HL-60/S4 treated with retinoic acid at 250 ng/mL for 4 days and 3 days (cell line): ENCODE measurements around the gene DEPDC4.
"Not testable (repeated sequence)": the region's sequence is repeated elsewhere in the genome, so short reads cannot be mapped to it uniquely, and the experiment has no call there.

Experiments used
- in situ Hi-C: fragments of 300-500 bp; cut with MboI; formaldehyde crosslinking; loops from 2 replicates; pipeline ENCODE4 v1.7.0; 2022; ENCODE audit warnings: low sequenced_read_pairs

The DEPDC4 gene

GRCh38 chr12:100265107-100265506 is 1.8 kb downstream of the DEPDC4 start:
- in situ Hi-C loops = not testable (repeated sequence)

GRCh38 chr12:100263131-100263530 is 3.7 kb downstream of the DEPDC4 start:
- in situ Hi-C loops = no loop called here

- in situ Hi-C loops = no loop called here
These were observed 8.8 kb downstream of the DEPDC4 start for GRCh38 chr12:100258127-100258526.

- in situ Hi-C loops = no loop called here
These were observed 12.0 kb downstream of the DEPDC4 start for GRCh38 chr12:100254876-100255275.

- in situ Hi-C loops = no loop called here
These were observed 13.4 kb downstream of the DEPDC4 start for GRCh38 chr12:100253437-100253836.

GRCh38 chr12:100251917-100252316 is 15.0 kb downstream of the DEPDC4 start:
- in situ Hi-C loops = no loop called here

GRCh38 chr12:100249941-100250340 is 16.9 kb downstream of the DEPDC4 start:
- in situ Hi-C loops = loop anchor here (25.0 kb wide), 1 partner anchor 312 kb away; the partner anchor contains the start of gene GAS2L3

GRCh38 chr12:100248886-100249285 is 18.0 kb downstream of the DEPDC4 start:
- in situ Hi-C loops = loop anchor here (25.0 kb wide), 1 partner anchor 313 kb away; the partner anchor contains the start of gene GAS2L3

- in situ Hi-C loops = loop anchor here (25.0 kb wide), 1 partner anchor 315 kb away; the partner anchor contains the start of gene GAS2L3
These were observed 19.1 kb downstream of the DEPDC4 start for GRCh38 chr12:100247765-100248164.

GRCh38 chr12:100243137-100243536 is 23.7 kb downstream of the DEPDC4 start:
- in situ Hi-C loops = loop anchor here (25.0 kb wide), 1 partner anchor 319 kb away; the partner anchor contains the start of gene GAS2L3

GRCh38 chr12:100239589-100239988 is 27.3 kb downstream of the DEPDC4 start:
- in situ Hi-C loops = loop anchor here (25.0 kb wide), 1 partner anchor 323 kb away; the partner anchor contains the start of gene GAS2L3

- in situ Hi-C loops = loop anchor here (25.0 kb wide), 1 partner anchor 324 kb away; the partner anchor contains the start of gene GAS2L3
These were observed 28.1 kb downstream of the DEPDC4 start for GRCh38 chr12:100238801-100239200.

GRCh38 chr12:100234591-100235304 is 32.1 kb downstream of the DEPDC4 start:
- in situ Hi-C loops = loop anchor here (25.0 kb wide), 1 partner anchor 328 kb away; the partner anchor contains the start of gene GAS2L3

- in situ Hi-C loops = loop anchor here (25.0 kb wide), 1 partner anchor 328 kb away; the partner anchor contains the start of gene GAS2L3
These were observed 32.7 kb downstream of the DEPDC4 start for GRCh38 chr12:100234166-100234565.

- in situ Hi-C loops = loop anchor here (25.0 kb wide), 1 partner anchor 330 kb away; the partner anchor contains the start of gene GAS2L3
These were observed 35.0 kb downstream of the DEPDC4 start for GRCh38 chr12:100231873-100232272.

GRCh38 chr12:100229876-100230275 is 37.0 kb downstream of the DEPDC4 start:
- in situ Hi-C loops = loop anchor here (25.0 kb wide), 1 partner anchor 332 kb away; the partner anchor contains the start of gene GAS2L3

GRCh38 chr12:100229036-100229635 is 37.7 kb downstream of the DEPDC4 start:
- in situ Hi-C loops = loop anchor here (25.0 kb wide), 1 partner anchor 333 kb away; the partner anchor contains the start of gene GAS2L3

- in situ Hi-C loops = loop anchor here (25.0 kb wide), 1 partner anchor 337 kb away; the partner anchor contains the start of gene GAS2L3
These were observed 41.4 kb downstream of the DEPDC4 start for GRCh38 chr12:100225491-100225890.

GRCh38 chr12:100222173-100222572 is 44.7 kb downstream of the DEPDC4 start:
- in situ Hi-C loops = not testable (repeated sequence)

GRCh38 chr12:100221523-100221922 is 45.4 kb downstream of the DEPDC4 start:
- in situ Hi-C loops = no loop called here

GRCh38 chr12:100219328-100220109 is 47.4 kb downstream of the DEPDC4 start:
- in situ Hi-C loops = no loop called here
